Left renal cortex interstitium (tissue), 4 donors: Measurements from ENCODE around the gene CACNB4. TPM values are rescaled to one million over a fixed set of nuclear protein-coding genes. Genes with fewer than 3 reads are reported as not detected.
"Not testable (repeated sequence)": the region's sequence is repeated elsewhere in the genome, so short reads cannot be mapped to it uniquely, and the experiment has no call there.

Experiments
- DNase-seq, 4 donors: peaks; one replicate each; pipeline ENCODE4 v3.0.0-alpha.2; 2013; ENCODE audit warnings: low read depth in 4 of 4, low spot score in 2 of 4, missing footprints in 1 of 4
- polyA plus RNA-seq, 4 donors: library from polyadenylated mRNA; unstranded; fragments of 120-200 nt; gene quantifications; one replicate each; pipeline ENCODE4 v1.2.1, GENCODE V29; 2013; ENCODE audit not compliant: insufficient read length in 4 of 4

CACNB4 gene
- polyA plus RNA-seq = 10 to 100 TPM in 2 of 4 donors, 1 to 10 TPM in 2; 5.9 to 14.2 (median 10.5) TPM

GRCh38 chr2:152098496-152099366, at the start of gene CACNB4:
Gene CACNB4 (minus strand): TSS chr2:152099044.
- DNase-seq = peak in 2 of 4 donors; percentile 19 to 31

GRCh38 chr2:152134488-152135280, 35.8 kb upstream of the CACNB4 start:
- no peak for DNase-seq

GRCh38 chr2:152132306-152132705, 33.5 kb upstream of the CACNB4 start:
- DNase-seq = no peak

GRCh38 chr2:152127628-152128027, 28.8 kb upstream of the CACNB4 start:
- peak in 1 of 4 donors; percentile 7 for DNase-seq

- DNase-seq = no peak
Observed at GRCh38 chr2:152126664-152127063, 27.8 kb upstream of the CACNB4 start.

- DNase-seq = no peak
Observed at GRCh38 chr2:152122161-152122560, 23.3 kb upstream of the CACNB4 start.

- no peak for DNase-seq
Observed at GRCh38 chr2:152120430-152120829, 21.6 kb upstream of the CACNB4 start.

- DNase-seq = no peak
Observed at GRCh38 chr2:152115952-152116351, 17.1 kb upstream of the CACNB4 start.

- DNase-seq = no peak
Observed at GRCh38 chr2:152114366-152114765, 15.5 kb upstream of the CACNB4 start.

- DNase-seq = not testable (repeated sequence)
Observed at GRCh38 chr2:152107140-152107539, 8.3 kb upstream of the CACNB4 start.

- DNase-seq = no peak
Observed at GRCh38 chr2:152106464-152106863, 7.6 kb upstream of the CACNB4 start.

- no peak for DNase-seq
Observed at GRCh38 chr2:152103271-152103670, 4.4 kb upstream of the CACNB4 start.

- DNase-seq = no peak
Observed at GRCh38 chr2:152100961-152101360, 2.1 kb upstream of the CACNB4 start.

GRCh38 chr2:152099367-152100050, 665 bp upstream of the CACNB4 start:
- peak in 2 of 4 donors; percentile 25 to 34 for DNase-seq

GRCh38 chr2:152097801-152098495, 896 bp downstream of the CACNB4 start:
- DNase-seq = peak in 3 of 4 donors; percentile 21 to 60 (median 27)

GRCh38 chr2:152097290-152097800, 1.5 kb downstream of the CACNB4 start:
- DNase-seq = peak in 2 of 4 donors; percentile 11 to 13

GRCh38 chr2:152095146-152095545, 3.7 kb downstream of the CACNB4 start:
- no peak for DNase-seq

- no peak for DNase-seq
Observed at GRCh38 chr2:152094014-152094413, 4.8 kb downstream of the CACNB4 start.

GRCh38 chr2:152093464-152093863, 5.4 kb downstream of the CACNB4 start:
- no peak for DNase-seq

GRCh38 chr2:152092095-152092494, 6.7 kb downstream of the CACNB4 start:
- no peak for DNase-seq
